H9 (cell line): Measurements from ENCODE around the gene ADARB2. TPM values are rescaled to one million over a fixed set of nuclear protein-coding genes. Genes with fewer than 3 reads are reported as not detected.

Source experiments
- DNase-seq: peaks from one replicate; pipeline ENCODE4 v3.0.0-alpha.2; 2017
- H2AFZ ChIP-seq: one replicate; pipeline ENCODE4 v1.6.1; 2013; ENCODE audit warnings: mild to moderate bottlenecking, low read length, control low read depth, moderate library complexity
- H2AK5ac ChIP-seq: 2 replicates; pipeline ENCODE4 v1.6.1; 2013; ENCODE audit warnings: low read length, control low read depth, mixed read lengths; ENCODE audit not compliant: insufficient read length
- H2BK120ac ChIP-seq: one replicate; pipeline ENCODE4 v1.6.1; 2013; ENCODE audit warnings: low read depth, mild to moderate bottlenecking, low read length, control low read depth, inconsistent platforms; ENCODE audit not compliant: poor library complexity, severe bottlenecking
- H2BK12ac ChIP-seq: 2 replicates; pipeline ENCODE4 v1.6.1; 2013; ENCODE audit warnings: low read length, control low read depth, mixed read lengths, low read depth; ENCODE audit not compliant: insufficient read length
- H2BK15ac ChIP-seq: 2 replicates; pipeline ENCODE4 v1.6.1; 2013; ENCODE audit warnings: low read depth, low read length, control low read depth
- H2BK20ac ChIP-seq: one replicate; pipeline ENCODE4 v1.6.1; 2013; ENCODE audit warnings: low read depth, mild to moderate bottlenecking, low read length, control low read depth, inconsistent platforms; ENCODE audit not compliant: poor library complexity, severe bottlenecking
- H2BK5ac ChIP-seq: 2 replicates; pipeline ENCODE4 v1.6.1; 2013; ENCODE audit warnings: low read length, control low read depth, mixed read lengths; ENCODE audit not compliant: insufficient read length
- H3K14ac ChIP-seq: 2 replicates; pipeline ENCODE4 v1.6.1; 2013; ENCODE audit warnings: low read length, control low read depth; ENCODE audit not compliant: insufficient read depth
- H3K18ac ChIP-seq: 2 replicates; pipeline ENCODE4 v1.6.1; 2013; ENCODE audit warnings: low read depth, mild to moderate bottlenecking, mixed read lengths, low read length, control low read depth; ENCODE audit not compliant: insufficient read length
- H3K23ac ChIP-seq: 2 replicates; pipeline ENCODE4 v1.6.1; 2013; ENCODE audit warnings: low read length, control low read depth, mixed read lengths, low read depth; ENCODE audit not compliant: insufficient read length
- H3K23me2 ChIP-seq: 2 replicates; pipeline ENCODE4 v1.6.1; 2013; ENCODE audit warnings: low read depth, mild to moderate bottlenecking, mixed read lengths, low read length, control low read depth; ENCODE audit not compliant: insufficient read length, poor library complexity, severe bottlenecking
- H3K27ac ChIP-seq: 2 replicates; pipeline ENCODE4 v1.5.1; 2013; ENCODE audit warnings: low read length, control low read depth, mixed read lengths, low read depth; ENCODE audit not compliant: insufficient read length
- H3K27me3 ChIP-seq: 2 replicates; pipeline ENCODE4 v1.6.1; 2013; ENCODE audit warnings: low read length, control low read depth, inconsistent platforms; ENCODE audit not compliant: insufficient read depth
- H3K4ac ChIP-seq: 2 replicates; pipeline ENCODE4 v1.6.1; 2013; ENCODE audit warnings: low read depth, mild to moderate bottlenecking, control low read depth, inconsistent platforms, low read length, moderate library complexity
- H3K4me1 ChIP-seq: 2 replicates; pipeline ENCODE4 v1.6.1; 2013; ENCODE audit warnings: low read length, control low read depth, inconsistent platforms; ENCODE audit not compliant: insufficient read depth
- H3K4me2 ChIP-seq: 2 replicates; pipeline ENCODE4 v1.6.1; 2013; ENCODE audit warnings: low read length, control low read depth, mixed read lengths; ENCODE audit not compliant: insufficient read length, insufficient read depth
- H3K56ac ChIP-seq: 2 replicates; pipeline ENCODE4 v1.6.1; 2013; ENCODE audit warnings: low read depth, mild to moderate bottlenecking, mixed read lengths, low read length, control low read depth; ENCODE audit not compliant: insufficient read length
- H3K79me1 ChIP-seq: 2 replicates; pipeline ENCODE4 v1.6.1; 2013; ENCODE audit warnings: low read depth, mild to moderate bottlenecking, moderate library complexity, low read length, control low read depth, inconsistent platforms; ENCODE audit not compliant: insufficient read depth, poor library complexity, severe bottlenecking
- H3K79me2 ChIP-seq: 2 replicates; pipeline ENCODE4 v1.6.1; 2013; ENCODE audit warnings: low read length, control low read depth, inconsistent platforms; ENCODE audit not compliant: insufficient read depth
- H3K9ac ChIP-seq: 2 replicates; pipeline ENCODE4 v1.6.1; 2013; ENCODE audit warnings: low read length, control low read depth, mixed read lengths; ENCODE audit not compliant: insufficient read length; ENCODE audit errors: extremely low read depth
- H3K9me3 ChIP-seq: one replicate; pipeline ENCODE4 v1.6.1; 2013; ENCODE audit warnings: low read depth, low read length, inconsistent platforms; ENCODE audit not compliant: control insufficient read depth
- H3T11ph ChIP-seq: one replicate; pipeline ENCODE4 v1.6.1; 2013; ENCODE audit warnings: mild to moderate bottlenecking, low read length, control low read depth, inconsistent platforms
- H4K20me1 ChIP-seq: one replicate; pipeline ENCODE4 v1.6.1; 2013; ENCODE audit not compliant: control insufficient read depth, insufficient read length, insufficient read depth
- H4K5ac ChIP-seq: 2 replicates; pipeline ENCODE4 v1.6.1; 2013; ENCODE audit warnings: low read depth, mild to moderate bottlenecking, mixed read lengths, low read length, control low read depth; ENCODE audit not compliant: insufficient read length
- H4K8ac ChIP-seq: replicated peaks from 2 replicates; pipeline ENCODE4 v1.6.1; 2013; ENCODE audit warnings: low read length, control low read depth, mixed read lengths, low read depth; ENCODE audit not compliant: insufficient read length
- H4K91ac ChIP-seq: 2 replicates; pipeline ENCODE4 v1.6.1; 2013; ENCODE audit warnings: low read depth, mild to moderate bottlenecking, moderate library complexity, mixed read lengths, low read length, control low read depth; ENCODE audit not compliant: insufficient read length
- H3K27ac Mint-ChIP-seq, 3 experiments: 2 replicates in 2 of 3; 3 replicates in 1 of 3; pipeline ENCODE4 v1.8.0; 2020 to 2021; ENCODE audit warnings: mixed read lengths in 3 of 3, mild to moderate bottlenecking in 1 of 3, moderate library complexity in 1 of 3
- H3K27me3 Mint-ChIP-seq: 2 replicates; pipeline ENCODE4 v1.8.0; 2021; ENCODE audit warnings: low read depth, mild to moderate bottlenecking, moderate library complexity, mixed read lengths
- H3K36me3 Mint-ChIP-seq, 3 experiments: 2 replicates in 2 of 3; 3 replicates in 1 of 3; pipeline ENCODE4 v1.8.0; 2020 to 2021; ENCODE audit warnings: low read depth in 3 of 3, mixed read lengths in 3 of 3; ENCODE audit not compliant: insufficient read depth in 1 of 3
- H3K4me1 Mint-ChIP-seq, 2 experiments: 2 replicates each; pipeline ENCODE4 v1.8.0; 2020; ENCODE audit warnings: mixed read lengths in 2 of 2
- H3K4me3 Mint-ChIP-seq, 2 experiments: 2 replicates in 1 of 2; 3 replicates in 1 of 2; pipeline ENCODE4 v1.8.0; 2020 to 2021; ENCODE audit warnings: mild to moderate bottlenecking in 2 of 2, mixed read lengths in 2 of 2, moderate library complexity in 1 of 2
- H3K9me3 Mint-ChIP-seq, 2 experiments: 2 replicates in 1 of 2; 3 replicates in 1 of 2; pipeline ENCODE4 v1.8.0; 2020; ENCODE audit warnings: mild to moderate bottlenecking in 2 of 2, mixed read lengths in 2 of 2, moderate library complexity in 1 of 2
- WGBS: extraction: QIAGEN DNeasy Blood & Tissue Kit; methylation state at CpG from one replicate; pipeline ENCODE4 v1.1.7; 2013; ENCODE audit warnings: missing lambda C conversion rate, low lambda C conversion rate, mixed read lengths; ENCODE audit not compliant: insufficient read length; ENCODE audit errors: extremely low coverage; 5-methylcytosine and 5-hydroxymethylcytosine counted together
- total RNA-seq: library from RNA; stranded (reverse); gene quantifications from 2 replicates; pipeline ENCODE4 v1.2.1, GENCODE V29; 2021
- TF ChIP-seq, protein P1 (sequence below): fragments of 200-600 bp; sonication (generic); conservative IDR thresholded peaks from 3 replicates; pipeline ENCODE4 v1.8.0; 2021; ENCODE audit warnings: antibody characterized with exemption, mild to moderate bottlenecking

Gene ADARB2
- total RNA-seq, 1 experiment from 2014 or later = 0.87 TPM

DNA sequence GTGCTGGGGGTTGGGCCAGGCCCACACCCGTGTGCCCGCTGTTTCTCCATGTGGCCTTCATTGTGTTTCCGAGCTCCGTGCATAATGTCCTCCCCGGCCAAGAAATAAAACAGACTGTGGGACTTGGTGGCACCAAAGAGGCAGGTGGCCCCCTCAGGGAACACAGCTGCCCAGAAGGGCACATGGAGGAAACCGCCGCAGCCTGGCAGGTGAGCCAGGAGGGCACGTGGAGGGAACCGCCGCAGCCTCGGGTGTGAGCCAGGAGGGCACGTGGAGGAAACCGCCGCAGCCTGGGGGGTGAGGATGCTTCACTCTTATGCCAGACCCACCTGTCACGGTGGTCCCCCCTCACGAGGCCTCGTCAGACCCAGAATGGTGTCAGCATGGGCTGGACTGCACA is 392.5 kb downstream of the ADARB2 start:
- Mint-ChIP-seq H3K36me3 (no peaks in the 10 kb centered on the region), H3K27me3 (peaks cover 8% of the 10 kb centered on the region), H3K4me1 (peaks cover 17 to 18% of the 10 kb centered on the region in 2 experiments), H3K27ac (no peak overlapping the region), H3K9me3 (no peaks in the 10 kb centered on the region; a peak in 2 of 5 replicates), H3K4me3 (no peak overlapping the region)
- no peak overlapping the region for H2BK5ac ChIP-seq
- H4K20me1 ChIP-seq = no peaks in the 10 kb centered on the region
- no peak overlapping the region for H2BK120ac ChIP-seq
- no peak overlapping the region for H2BK15ac ChIP-seq
- no peak overlapping the region for H3K9ac ChIP-seq
- H3K27ac ChIP-seq = no peak overlapping the region
- H2BK20ac ChIP-seq = no peak overlapping the region
- no peaks in the 10 kb centered on the region for H3K27me3 ChIP-seq
- no peak overlapping the region for H3K4me2 ChIP-seq
- H2AFZ ChIP-seq = no peak overlapping the region
- H3K56ac ChIP-seq = no peak overlapping the region
- H3K79me2 ChIP-seq = no peaks in the 10 kb centered on the region
- no peak overlapping the region for H2AK5ac ChIP-seq
- H3K14ac ChIP-seq = no peak overlapping the region; the same call in 1 of the 2 replicates
- no peaks in the 10 kb centered on the region for H3K23me2 ChIP-seq
- H2BK12ac ChIP-seq = no peak overlapping the region
- no peak overlapping the region for H3K23ac ChIP-seq
- no peak overlapping the region for H4K8ac ChIP-seq
- no peak overlapping the region for H3K4ac ChIP-seq
- no peaks in the 10 kb centered on the region for H3K9me3 ChIP-seq
- H3K4me1 ChIP-seq = no peaks in the 10 kb centered on the region
- no peak overlapping the region for H3T11ph ChIP-seq
- no peak overlapping the region for H4K91ac ChIP-seq
- no CpG with 5 or more reads among the region's 17 CpGs for WGBS
- DNase-seq = no peak
- H3K18ac ChIP-seq = no peak overlapping the region
- TF ChIP-seq, protein P1, sequence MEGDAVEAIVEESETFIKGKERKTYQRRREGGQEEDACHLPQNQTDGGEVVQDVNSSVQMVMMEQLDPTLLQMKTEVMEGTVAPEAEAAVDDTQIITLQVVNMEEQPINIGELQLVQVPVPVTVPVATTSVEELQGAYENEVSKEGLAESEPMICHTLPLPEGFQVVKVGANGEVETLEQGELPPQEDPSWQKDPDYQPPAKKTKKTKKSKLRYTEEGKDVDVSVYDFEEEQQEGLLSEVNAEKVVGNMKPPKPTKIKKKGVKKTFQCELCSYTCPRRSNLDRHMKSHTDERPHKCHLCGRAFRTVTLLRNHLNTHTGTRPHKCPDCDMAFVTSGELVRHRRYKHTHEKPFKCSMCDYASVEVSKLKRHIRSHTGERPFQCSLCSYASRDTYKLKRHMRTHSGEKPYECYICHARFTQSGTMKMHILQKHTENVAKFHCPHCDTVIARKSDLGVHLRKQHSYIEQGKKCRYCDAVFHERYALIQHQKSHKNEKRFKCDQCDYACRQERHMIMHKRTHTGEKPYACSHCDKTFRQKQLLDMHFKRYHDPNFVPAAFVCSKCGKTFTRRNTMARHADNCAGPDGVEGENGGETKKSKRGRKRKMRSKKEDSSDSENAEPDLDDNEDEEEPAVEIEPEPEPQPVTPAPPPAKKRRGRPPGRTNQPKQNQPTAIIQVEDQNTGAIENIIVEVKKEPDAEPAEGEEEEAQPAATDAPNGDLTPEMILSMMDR = no peak
- H3K79me1 ChIP-seq = no peaks in the 10 kb centered on the region
- no peak overlapping the region for H4K5ac ChIP-seq
